HepG2 (cell line): Measurements from ENCODE around the gene ARHGEF4.

Source experiments
- EP300 ChIP-seq, 3 experiments: sonication (generic) in 1 of 3; formaldehyde crosslinking in 1 of 3; IDR thresholded peaks; 2 replicates each; pipeline versions ENCODE4 v1.5.1 to v1.6.1; 2011 to 2020; ENCODE audit warnings: low read depth in 2 of 3, low read length in 2 of 3, borderline replicate concordance in 1 of 3, improper control_type of control experiment in 1 of 3, mild to moderate bottlenecking in 1 of 3, missing genetic modification reagents in 1 of 3, moderate library complexity in 1 of 3
- IRF2 ChIP-seq: IDR thresholded peaks from 2 replicates; pipeline ENCODE4 v1.6.1; 2018; ENCODE audit warnings: missing genetic modification reagents, missing compliant biosample characterization
- MBD4 ChIP-seq: IDR thresholded peaks from 2 replicates; pipeline ENCODE4 v1.6.1; 2012; ENCODE audit warnings: low read length, inconsistent platforms, borderline replicate concordance
- ZNF383 ChIP-seq: sonication (generic); formaldehyde crosslinking; IDR thresholded peaks from 2 replicates; pipeline ENCODE4 v1.4.0; 2020; ENCODE audit warnings: missing genetic modification reagents, mild to moderate bottlenecking, borderline replicate concordance
- ZNF564 ChIP-seq: sonication (generic); formaldehyde crosslinking; IDR thresholded peaks from 2 replicates; pipeline ENCODE4 v1.8.1; 2023; ENCODE audit warnings: mild to moderate bottlenecking, missing genetic modification reagents
- TF ChIP-seq, protein P1 (sequence below): sonication (generic); formaldehyde crosslinking; IDR thresholded peaks from 2 replicates; pipeline ENCODE4 v1.5.1; 2020; ENCODE audit warnings: mild to moderate bottlenecking, moderate library complexity, missing genetic modification reagents

DNA sequence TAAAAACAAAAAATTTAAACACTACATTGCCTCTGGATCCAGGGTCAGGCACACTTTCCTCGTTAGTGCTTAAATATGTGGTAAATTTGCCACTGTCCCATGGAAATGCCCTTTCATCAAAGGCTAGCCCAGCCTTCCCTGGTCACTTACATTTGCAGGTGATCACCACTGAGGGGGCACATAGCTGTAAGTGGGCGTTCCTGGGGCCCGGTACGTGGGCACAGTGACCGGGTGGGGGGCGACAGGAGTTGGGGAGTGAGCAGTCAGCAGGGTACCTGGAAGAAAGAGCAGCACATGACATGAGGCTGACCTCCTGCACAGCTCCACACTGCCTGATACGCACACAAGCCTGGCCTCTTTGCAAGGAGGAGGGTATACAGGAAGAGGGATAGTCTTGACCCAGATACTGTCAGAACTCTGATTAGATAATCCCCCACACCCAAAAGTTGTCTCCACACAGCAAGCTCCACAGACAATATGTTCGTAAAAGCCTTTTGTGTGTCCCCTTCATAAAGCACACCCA is 216.1 kb downstream of the ARHGEF4 start:
- TF ChIP-seq MBD4 (no peak), IRF2 (CRISPR knock-in tag) (no peak), ZNF383 (CRISPR knock-in tag) (no peak), EP300 (IDR thresholded peaks at IDR 0.05; ENCODE audit: low read depth in 2 of 2, low read length in 2 of 2) (no peak), EP300 (CRISPR knock-in tag; IDR thresholded peaks at IDR 0.05; ENCODE audit: borderline replicate concordance) (no peak), ZNF564 (CRISPR knock-in tag) (no peak)
- TF ChIP-seq, protein P1, sequence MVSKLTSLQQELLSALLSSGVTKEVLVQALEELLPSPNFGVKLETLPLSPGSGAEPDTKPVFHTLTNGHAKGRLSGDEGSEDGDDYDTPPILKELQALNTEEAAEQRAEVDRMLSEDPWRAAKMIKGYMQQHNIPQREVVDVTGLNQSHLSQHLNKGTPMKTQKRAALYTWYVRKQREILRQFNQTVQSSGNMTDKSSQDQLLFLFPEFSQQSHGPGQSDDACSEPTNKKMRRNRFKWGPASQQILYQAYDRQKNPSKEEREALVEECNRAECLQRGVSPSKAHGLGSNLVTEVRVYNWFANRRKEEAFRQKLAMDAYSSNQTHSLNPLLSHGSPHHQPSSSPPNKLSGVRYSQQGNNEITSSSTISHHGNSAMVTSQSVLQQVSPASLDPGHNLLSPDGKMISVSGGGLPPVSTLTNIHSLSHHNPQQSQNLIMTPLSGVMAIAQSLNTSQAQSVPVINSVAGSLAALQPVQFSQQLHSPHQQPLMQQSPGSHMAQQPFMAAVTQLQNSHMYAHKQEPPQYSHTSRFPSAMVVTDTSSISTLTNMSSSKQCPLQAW (CRISPR knock-in tag): no peak
